ENCODE measurements around the gene CEP63.
"Not testable (repeated sequence)": the region's sequence is repeated elsewhere in the genome, so short reads cannot be mapped to it uniquely, and the experiment has no call there.

Gene CEP63

DNA sequence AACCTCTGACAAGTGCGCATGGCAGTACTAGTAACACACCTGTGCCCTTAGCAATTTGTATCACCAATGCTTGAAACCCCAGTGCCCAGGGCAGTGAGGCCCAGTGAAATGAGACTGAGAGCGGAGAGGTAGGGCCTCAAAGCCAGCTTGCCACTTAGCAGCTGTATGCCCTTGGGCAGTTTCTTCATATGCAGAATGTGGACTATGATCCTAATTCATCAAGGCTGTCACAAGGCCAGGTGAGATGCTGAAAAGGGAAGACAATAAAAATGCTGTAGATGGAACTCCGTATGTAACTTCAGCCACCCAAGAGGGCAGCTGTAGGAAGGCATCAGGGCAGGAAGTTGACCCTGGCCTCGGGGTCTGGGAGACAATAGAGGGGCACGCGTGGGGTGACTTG lies 90.6 kb downstream of the CEP63 start:
- no peak for DNase-seq (ENCODE audit: low read depth)

- no peak for DNase-seq (ENCODE audit: low read depth)
Observed at GRCh38 chr3:134576831-134577230, 91.0 kb downstream of the CEP63 start.

DNA sequence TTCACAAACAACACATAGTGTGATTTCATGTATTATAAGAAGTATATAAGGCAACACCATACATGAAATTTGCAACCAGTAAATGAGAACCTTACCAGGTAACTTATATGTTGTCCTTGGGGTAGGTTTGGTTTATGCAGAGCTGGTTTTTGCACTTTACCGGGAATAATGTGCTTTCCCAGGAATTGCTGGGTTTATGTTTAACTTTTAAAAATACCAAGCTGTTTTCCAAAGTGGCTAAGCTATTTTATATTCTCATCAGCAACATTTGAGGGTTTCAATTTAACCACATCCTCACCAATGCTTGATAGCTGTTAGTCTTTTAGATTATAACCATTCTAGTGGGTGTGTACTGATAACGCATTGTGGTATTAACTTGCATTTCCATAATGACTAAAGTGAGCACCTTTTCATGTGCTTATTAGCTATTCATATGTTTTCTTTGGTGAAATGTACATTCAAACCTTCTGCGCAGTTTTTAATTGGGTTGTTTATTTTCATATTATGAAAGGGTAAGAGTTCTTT lies 93.3 kb downstream of the CEP63 start:
- no peak for DNase-seq (ENCODE audit: low read depth)

DNA sequence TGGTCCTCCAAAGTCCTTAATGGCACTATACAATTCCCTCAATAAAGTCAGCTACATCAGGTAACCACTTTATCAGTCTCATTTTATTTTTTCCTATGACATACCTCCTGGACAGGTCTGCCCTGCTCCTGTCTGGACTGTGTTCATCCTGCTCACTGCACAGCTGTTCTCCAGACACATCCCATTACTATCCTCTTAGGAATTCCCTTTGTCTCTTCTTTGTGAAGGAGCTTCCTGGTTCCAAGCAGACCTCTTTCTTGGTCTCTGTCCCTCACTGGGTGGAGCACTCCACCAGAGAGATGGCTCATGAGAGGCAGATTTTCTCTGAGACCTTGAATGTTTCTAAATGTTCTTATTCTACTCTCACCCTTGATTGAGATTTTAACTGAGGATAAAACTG lies 104.9 kb downstream of the CEP63 start:
- DNase-seq (ENCODE audit: low read depth): no peak

DNA sequence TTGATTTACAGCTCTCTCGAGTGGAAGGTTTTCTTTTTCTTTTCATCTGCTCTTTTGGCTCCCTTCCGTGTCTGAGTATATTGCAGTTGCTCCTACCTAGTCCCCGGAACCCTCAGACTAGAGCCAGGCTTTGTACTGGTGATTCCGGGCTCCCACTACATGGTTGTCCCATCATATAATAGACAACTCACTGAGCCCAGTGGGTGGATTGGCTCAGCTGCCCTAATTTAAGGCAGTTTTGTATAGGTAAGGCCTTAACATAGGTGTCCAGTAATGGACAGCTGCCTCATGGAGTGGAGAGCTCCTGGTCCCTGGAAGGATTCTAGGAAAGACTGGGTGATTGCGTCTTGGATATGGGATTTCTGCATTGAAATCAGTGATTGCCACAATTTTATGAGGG lies 106.9 kb downstream of the CEP63 start:
- DNase-seq (ENCODE audit: low read depth): no peak

DNA sequence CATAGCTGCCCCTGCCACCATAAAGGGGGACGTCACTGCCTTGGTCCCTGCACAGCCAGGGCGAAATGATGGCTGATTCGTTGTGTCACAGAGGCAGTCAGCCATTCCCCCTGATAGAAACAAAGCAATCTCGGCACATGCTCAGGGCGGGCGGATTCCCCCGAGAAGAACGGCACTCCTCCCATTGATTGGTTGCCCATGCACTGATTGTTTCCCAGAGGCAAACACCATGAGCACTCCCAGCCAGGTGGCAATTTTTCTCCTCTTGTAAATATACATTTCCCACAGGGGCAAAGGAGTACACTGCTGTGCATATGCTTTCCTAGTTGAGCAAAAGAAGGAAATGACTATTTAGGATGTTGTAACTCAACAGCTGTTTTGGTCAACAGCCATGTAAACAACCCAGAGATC lies 108.5 kb downstream of the CEP63 start:
- DNase-seq (ENCODE audit: low read depth): no peak

- not testable (repeated sequence) for DNase-seq (ENCODE audit: low read depth)
Observed at GRCh38 chr3:134594986-134595385, 109.1 kb downstream of the CEP63 start.

DNA sequence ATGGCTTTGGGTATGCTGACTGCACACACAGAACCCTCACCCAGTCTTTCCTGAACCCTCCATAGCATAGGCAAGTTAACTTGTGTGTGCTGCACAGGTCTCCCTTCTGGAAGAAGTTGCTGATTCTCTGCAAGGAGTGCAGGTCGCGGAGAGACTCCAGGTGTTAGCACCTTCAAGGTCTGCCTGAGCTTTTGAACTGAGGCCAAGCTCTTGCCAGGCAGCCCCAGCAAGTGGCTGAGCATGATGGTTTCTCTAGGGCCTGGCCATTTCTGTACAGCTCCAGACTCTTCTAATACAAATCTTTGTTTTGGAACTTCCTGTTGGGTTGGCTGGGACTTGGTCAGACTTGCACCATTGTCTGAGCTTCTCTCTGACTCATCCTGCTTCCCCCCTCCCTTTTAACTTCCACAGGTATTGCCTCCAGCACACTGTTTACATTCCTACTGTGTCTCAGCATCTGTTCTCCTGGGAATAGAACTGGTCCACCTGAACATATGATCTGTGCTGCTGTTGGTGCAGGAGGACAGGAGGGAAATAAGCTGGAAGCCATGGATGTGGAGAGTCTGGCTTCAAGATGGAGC lies 111.6 kb downstream of the CEP63 start:
- no peak for DNase-seq (ENCODE audit: low read depth)

GRCh38 chr3:134598763-134599545 lies 113.1 kb downstream of the CEP63 start:
- no peak for DNase-seq (ENCODE audit: low read depth)

DNA sequence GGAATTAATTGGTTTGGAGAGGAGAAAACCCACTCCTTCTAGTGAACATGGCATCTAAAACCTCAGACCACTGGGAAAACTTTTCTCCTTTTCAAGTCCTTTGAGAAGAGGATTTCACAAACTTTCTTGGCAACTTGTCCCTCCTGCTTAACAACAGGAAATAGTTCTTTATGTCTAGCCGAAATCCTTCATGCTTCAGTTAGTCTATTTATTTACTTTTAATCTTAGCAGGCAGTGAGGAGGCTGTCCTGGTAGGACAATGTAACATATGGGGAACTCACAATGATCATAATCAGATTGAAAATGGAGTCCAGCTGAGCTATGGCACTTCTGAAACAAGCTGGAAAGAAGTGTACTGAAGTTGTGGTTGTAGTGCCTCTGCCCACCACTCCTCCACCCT lies 114.3 kb downstream of the CEP63 start:
- DNase-seq (ENCODE audit: low read depth): no peak

GRCh38 chr3:134600685-134601463 lies 115.0 kb downstream of the CEP63 start:
- peak; percentile 18 for DNase-seq (ENCODE audit: low read depth)

- no peak for DNase-seq (ENCODE audit: low read depth)
Observed at GRCh38 chr3:134601539-134602439, 115.9 kb downstream of the CEP63 start.

DNA sequence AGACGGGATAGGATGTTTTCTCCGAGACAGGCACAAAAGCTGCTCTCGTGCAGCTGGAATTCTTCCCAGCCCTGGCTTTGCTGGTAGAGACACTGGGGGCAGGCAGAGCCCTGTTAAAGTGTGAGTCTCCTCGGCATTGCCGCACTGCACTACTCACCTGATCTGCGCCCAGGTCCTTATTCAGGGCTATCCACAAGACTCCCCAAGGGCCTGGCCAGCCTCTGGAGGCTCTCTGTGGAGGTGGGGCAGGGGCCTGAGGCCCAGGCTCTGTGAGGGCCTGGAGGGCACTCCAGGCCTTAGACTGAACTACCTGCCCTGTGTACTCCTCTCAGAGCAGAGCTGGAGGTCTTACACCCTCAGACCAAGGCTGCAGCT lies 116.6 kb downstream of the CEP63 start:
- DNase-seq (ENCODE audit: low read depth): no peak

DNA sequence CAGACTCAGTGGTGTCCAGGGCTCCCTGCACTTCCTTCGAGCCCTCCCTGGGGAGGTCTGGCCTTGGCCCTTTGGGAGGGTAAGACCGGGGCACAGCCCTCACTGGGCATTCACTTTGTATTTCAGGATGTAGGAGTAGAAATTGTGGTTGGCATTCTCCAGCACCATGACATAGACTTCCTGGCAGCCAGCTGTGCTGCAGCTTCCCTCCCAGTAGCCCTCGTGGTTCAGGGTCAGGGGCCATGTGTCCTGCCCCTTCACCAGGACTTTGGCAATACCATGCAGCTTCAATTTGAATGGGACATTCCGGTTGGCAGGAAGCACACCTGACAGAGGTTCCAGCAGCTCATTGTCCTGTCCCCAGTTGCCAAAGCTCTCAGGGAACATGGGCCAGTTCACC lies 117.6 kb downstream of the CEP63 start:
- DNase-seq (ENCODE audit: low read depth): no peak

- no peak for DNase-seq (ENCODE audit: low read depth)
Observed at GRCh38 chr3:134603956-134604355, 118.1 kb downstream of the CEP63 start.

DNA sequence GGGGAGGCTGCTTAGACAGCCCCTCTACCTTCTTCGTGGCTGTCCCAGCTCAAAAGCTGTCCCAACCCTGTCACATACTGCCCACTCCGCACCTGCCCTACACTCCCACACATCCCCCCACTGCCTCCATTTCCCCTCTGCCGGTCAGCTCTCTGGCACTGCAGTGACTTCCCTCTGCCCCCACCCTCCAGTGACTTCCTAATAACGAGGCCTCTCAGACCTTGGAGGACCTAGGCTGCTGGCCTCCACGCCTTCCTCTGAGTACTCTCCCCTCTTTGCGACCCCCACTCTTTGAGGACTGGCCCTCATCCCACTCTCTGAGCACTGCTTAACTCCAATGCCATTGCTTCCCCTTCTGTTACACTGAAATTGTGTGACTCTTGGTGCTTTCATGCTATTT lies 119.7 kb downstream of the CEP63 start:
- DNase-seq (ENCODE audit: low read depth): no peak

DNA sequence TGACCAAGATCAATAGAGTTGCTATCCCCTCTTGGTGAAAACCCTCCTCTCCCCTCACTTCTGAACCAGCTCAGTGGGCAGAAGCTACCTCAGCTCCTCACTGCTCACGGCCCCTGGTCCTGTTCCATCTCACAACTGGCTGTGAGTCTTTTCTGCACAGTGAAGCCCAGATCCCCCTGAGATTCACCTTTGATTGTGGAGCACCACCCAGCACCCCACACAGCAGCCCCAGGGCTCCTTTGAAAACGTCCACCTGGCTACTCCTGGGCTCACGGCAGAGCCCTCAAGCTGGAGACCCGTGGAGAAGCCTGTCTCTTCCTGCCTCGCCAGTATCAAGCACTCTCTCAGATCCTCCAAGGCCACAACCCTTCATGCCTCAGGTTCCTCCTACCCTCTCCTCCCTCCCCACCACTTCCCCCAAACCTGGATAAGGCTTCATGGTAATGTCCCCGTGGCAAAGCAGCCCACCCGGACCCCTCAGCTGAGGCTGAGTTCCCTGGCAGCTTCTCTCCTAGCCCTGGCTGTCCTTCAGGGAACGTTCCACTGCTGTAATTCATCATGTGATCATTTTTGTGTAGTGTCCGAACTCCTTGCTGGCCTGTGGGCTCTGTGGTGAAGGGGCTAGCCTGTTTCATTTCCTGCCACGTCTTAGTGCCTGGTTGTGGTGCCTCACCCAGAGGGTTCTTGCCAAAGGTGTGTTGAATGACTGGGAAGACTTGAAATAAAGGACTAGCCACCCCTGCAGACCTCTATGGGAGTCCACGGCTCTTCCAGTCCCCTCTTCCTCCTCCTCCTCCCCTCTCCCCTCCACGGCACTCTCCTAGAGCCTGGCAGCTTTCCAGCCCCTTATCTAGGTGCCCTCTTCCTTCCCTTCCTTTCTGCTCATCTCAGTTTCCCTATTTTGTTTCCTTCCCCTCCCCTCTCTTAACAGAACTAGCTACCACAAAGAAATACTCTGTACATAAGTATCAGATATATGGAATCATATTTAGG lies 120.5 kb downstream of the CEP63 start:
- DNase-seq (ENCODE audit: low read depth): no peak

DNA sequence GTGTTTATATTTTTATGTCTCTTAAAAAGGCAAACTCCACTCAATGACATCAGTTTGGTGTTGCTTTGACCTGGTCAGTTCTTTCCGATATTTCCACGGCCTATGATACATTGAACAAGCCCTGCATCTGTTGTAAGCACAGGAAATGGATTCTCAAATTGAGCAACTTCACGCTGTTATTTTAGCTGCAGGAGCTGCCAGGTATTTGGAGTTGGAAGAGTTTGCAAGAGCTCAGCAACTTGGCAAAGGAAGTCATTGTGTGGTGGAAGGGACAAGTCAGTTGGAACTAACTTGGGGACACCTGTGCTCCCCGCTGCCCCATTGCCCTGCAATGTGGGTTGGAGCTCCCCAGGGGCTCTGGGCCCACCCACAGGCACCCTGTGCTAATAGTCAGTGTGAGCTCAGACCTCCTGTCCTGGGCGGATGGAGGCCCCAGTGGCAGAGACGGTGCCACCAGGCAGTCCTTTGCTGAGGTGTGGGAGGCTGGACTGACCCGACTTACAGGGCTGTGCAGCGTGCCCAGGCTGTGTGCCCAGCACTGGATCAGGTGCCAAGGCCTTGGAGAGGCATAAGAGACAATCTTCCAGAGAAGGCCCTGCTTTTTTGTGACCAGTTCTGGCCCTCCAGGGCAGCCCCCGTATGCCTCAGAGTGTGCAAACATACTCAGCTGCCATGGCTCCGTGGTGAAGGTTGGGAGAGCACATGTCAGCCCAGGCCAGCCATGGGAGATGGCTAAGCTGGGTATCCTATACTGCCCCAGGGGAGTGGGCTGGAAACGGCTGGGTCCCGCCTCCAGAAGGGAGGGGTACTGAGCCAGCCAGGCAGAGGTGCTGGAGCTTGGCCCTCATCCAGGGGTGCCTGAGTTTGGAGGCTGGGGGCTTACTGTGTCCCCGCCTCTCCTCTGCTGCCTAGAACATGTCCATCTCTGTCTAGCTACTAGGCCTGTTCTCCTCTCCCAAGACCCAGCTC lies 121.5 kb downstream of the CEP63 start:
- no peak for DNase-seq (ENCODE audit: low read depth)

DNA sequence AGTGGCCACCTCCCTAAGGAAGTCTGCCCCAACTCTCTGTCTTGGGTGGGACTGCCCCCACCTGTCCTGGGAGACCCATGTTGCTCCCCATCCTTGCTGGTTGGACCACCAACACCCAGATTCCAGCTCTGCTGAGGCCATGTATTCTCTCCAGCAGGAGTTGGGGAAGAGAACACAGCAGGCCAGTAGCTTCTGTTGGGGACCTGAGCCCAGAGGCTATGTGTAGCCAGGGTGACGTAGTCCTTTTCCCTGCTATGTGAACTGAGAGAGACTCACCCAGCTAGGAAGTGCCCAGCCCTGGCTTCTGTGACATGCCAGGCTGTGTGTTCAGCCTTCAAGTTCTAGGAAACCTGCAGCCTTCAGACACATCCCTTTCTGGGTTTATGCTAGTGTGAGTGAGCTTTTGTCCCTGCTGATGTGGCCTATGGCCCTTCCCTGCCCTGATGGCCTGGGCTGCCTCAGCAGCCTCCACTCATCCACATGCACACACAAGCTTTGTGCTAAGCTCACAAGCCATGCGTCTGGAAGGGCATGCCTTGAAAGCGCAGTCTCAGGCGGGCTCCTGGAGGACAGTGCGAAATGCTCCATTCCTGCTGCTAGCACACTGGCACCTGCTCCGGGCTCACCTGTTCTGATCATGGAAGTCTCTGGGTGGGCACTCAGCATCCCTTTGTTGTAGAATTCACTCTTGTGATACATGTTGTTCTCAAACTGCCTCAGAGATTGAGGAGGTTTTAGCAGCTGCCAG lies 122.3 kb downstream of the CEP63 start:
- DNase-seq (ENCODE audit: low read depth): no peak
